Endodermal cell (in vitro differentiated cells): ENCODE data around the gene OR2L3. TPM values are rescaled to one million over a fixed set of nuclear protein-coding genes. Genes with fewer than 3 reads are reported as not detected.
"Not testable (repeated sequence)": the region's sequence is repeated elsewhere in the genome, so short reads cannot be mapped to it uniquely, and the experiment has no call there.

Experiments used
- DNase-seq: peaks from one replicate; pipeline ENCODE4 v3.0.0-alpha.2; 2017
- H3K27ac ChIP-seq: 2 replicates; pipeline ENCODE4 v1.5.1; 2013; ENCODE audit warnings: mild to moderate bottlenecking, low read depth, low read length, moderate library complexity
- H3K27me3 ChIP-seq: 2 replicates; pipeline ENCODE4 v1.6.1; 2013; ENCODE audit warnings: mild to moderate bottlenecking, low read length, moderate library complexity; ENCODE audit not compliant: insufficient read depth, control insufficient read depth, poor library complexity, severe bottlenecking
- H3K36me3 ChIP-seq: 2 replicates; pipeline ENCODE4 v1.7.0; 2013; ENCODE audit warnings: mild to moderate bottlenecking, low read length, moderate library complexity; ENCODE audit not compliant: control insufficient read depth, insufficient read depth
- H3K4me1 ChIP-seq: one replicate; pipeline ENCODE4 v1.7.0; 2013; ENCODE audit warnings: low read length; ENCODE audit not compliant: control insufficient read depth, insufficient read depth
- H3K4me3 ChIP-seq: 2 replicates; pipeline ENCODE4 v1.5.1; 2013; ENCODE audit warnings: mild to moderate bottlenecking, low read length, moderate library complexity
- H3K9ac ChIP-seq: 2 replicates; pipeline ENCODE4 v1.6.1; 2013; ENCODE audit warnings: mild to moderate bottlenecking, low read length, moderate library complexity; ENCODE audit not compliant: poor library complexity, severe bottlenecking; ENCODE audit errors: extremely low read depth
- H3K9me3 ChIP-seq: 2 replicates; pipeline ENCODE4 v1.6.1; 2013; ENCODE audit warnings: mild to moderate bottlenecking, low read length, moderate library complexity; ENCODE audit not compliant: control insufficient read depth
- H3K27ac Mint-ChIP-seq: 2 replicates; pipeline ENCODE4 v1.8.0; 2020; ENCODE audit warnings: mixed read lengths
- H3K27me3 Mint-ChIP-seq: 2 replicates; pipeline ENCODE4 v1.8.0; 2021; ENCODE audit warnings: mild to moderate bottlenecking, mixed read lengths; ENCODE audit not compliant: insufficient read depth
- H3K36me3 Mint-ChIP-seq: 2 replicates; pipeline ENCODE4 v1.8.0; 2020; ENCODE audit warnings: low read depth, mixed read lengths
- H3K4me1 Mint-ChIP-seq: 2 replicates; pipeline ENCODE4 v1.8.0; 2020; ENCODE audit warnings: mixed read lengths
- H3K4me3 Mint-ChIP-seq: 2 replicates; pipeline ENCODE4 v1.8.0; 2020; ENCODE audit warnings: mild to moderate bottlenecking, moderate library complexity, mixed read lengths
- H3K9me3 Mint-ChIP-seq: 2 replicates; pipeline ENCODE4 v1.8.0; 2020; ENCODE audit warnings: mild to moderate bottlenecking, mixed read lengths
- CTCF ChIP-seq: fragments of 200-600 bp; sonication (generic); conservative IDR thresholded peaks from 2 replicates; pipeline ENCODE4 v1.5.0; 2021; ENCODE audit warnings: antibody characterized with exemption, mild to moderate bottlenecking
- WGBS, 2 experiments: methylation state at CpG; one replicate each; pipeline versions ENCODE4 v1.1.5 to v1.1.7; 2013; ENCODE audit warnings: missing lambda C conversion rate in 2 of 2, mixed read lengths in 1 of 2; ENCODE audit not compliant: insufficient coverage in 1 of 2, insufficient read length in 1 of 2; 5-methylcytosine and 5-hydroxymethylcytosine counted together
- total RNA-seq, 2 donors: library from RNA; stranded (reverse); fragmentation: NEBNext Ultra II Directional in 1 of 2; extraction: Animal tissue kit (Norgen Biotek cat#: 25700) in 1 of 2; gene quantifications; 2 replicates in 1 of 2; 3 replicates in 1 of 2; pipeline ENCODE4 v1.2.1, GENCODE V29; 2021

The OR2L3 gene
- total RNA-seq, 2 donors from 2014 or later, result not detected

- Mint-ChIP-seq H3K27me3 (no peaks in the 10 kb centered on the region), H3K4me1 (no peaks in the 10 kb centered on the region), H3K9me3 (peaks cover 79% of the 10 kb centered on the region), H3K36me3 (no peaks in the 10 kb centered on the region), H3K27ac (no peak overlapping the region), H3K4me3 (no peak overlapping the region)
- Histone ChIP-seq H3K27ac (no peak overlapping the region), H3K9ac (no peak overlapping the region), H3K27me3 (no peaks in the 10 kb centered on the region), H3K4me1 (no peaks in the 10 kb centered on the region), H3K9me3 (peaks cover 46% of the 10 kb centered on the region), H3K4me3 (no peak overlapping the region), H3K36me3 (no peaks in the 10 kb centered on the region)
- no peak for TF ChIP-seq CTCF
- 73 to 74% methylated on average over 2 of the region's 2 CpGs for WGBS, 2 experiments
- DNase-seq, result no peak
Measured at GRCh38 chr1:248065071-248065470, 18.4 kb downstream of the OR2L3 start.

- Histone ChIP-seq H3K4me1 (no peaks in the 10 kb centered on the region), H3K27ac (no peak overlapping the region), H3K27me3 (no peaks in the 10 kb centered on the region), H3K4me3 (no peak overlapping the region), H3K9me3 (peaks cover 46% of the 10 kb centered on the region), H3K36me3 (no peaks in the 10 kb centered on the region), H3K9ac (no peak overlapping the region)
- H3K27me3 Mint-ChIP-seq, result no peaks in the 10 kb centered on the region
- H3K4me1 Mint-ChIP-seq, result no peaks in the 10 kb centered on the region
- 94 to 100% methylated on average over 1 to 2 of the region's 3 CpGs for WGBS, 2 experiments
- no peak for DNase-seq
- H3K4me3 Mint-ChIP-seq, result no peak overlapping the region
- no peak for TF ChIP-seq CTCF
- peaks cover 80% of the 10 kb centered on the region for H3K9me3 Mint-ChIP-seq
- no peaks in the 10 kb centered on the region for H3K36me3 Mint-ChIP-seq
- no peak overlapping the region for H3K27ac Mint-ChIP-seq
Measured at GRCh38 chr1:248065604-248066003, 19.0 kb downstream of the OR2L3 start.

GRCh38 chr1:248083864-248084263 lies 37.2 kb downstream of the OR2L3 start:
- not testable (repeated sequence) for H3K36me3 Mint-ChIP-seq, H3K4me3 ChIP-seq
- WGBS, 2 experiments, result 94% methylated on average over 6 of the region's 17 CpGs; no CpG with 5 or more reads in 1 of the 2 experiments

GRCh38 chr1:248094884-248095283 lies 48.2 kb downstream of the OR2L3 start, which contains the start of gene OR2L13:
Gene OR2L13 (plus strand): TSS chr1:248095184. CDS start chr1:248099376, 4,192 bp downstream.
- Histone ChIP-seq H3K9me3 (peaks cover 85% of the 10 kb centered on the region), H3K4me1 (no peaks in the 10 kb centered on the region), H3K4me3 (peak within 1 kb of the TSS; percentile 35), H3K36me3 (no peaks in the 10 kb centered on the region), H3K27ac (no peak within 1 kb of the TSS), H3K9ac (no peak within 1 kb of the TSS), H3K27me3 (no peaks in the 10 kb centered on the region)
- H3K27ac Mint-ChIP-seq, result no peak within 1 kb of the TSS
- TF ChIP-seq CTCF, result no peak
- H3K27me3 Mint-ChIP-seq, result no peaks in the 10 kb centered on the region
- H3K4me3 Mint-ChIP-seq, result no peak within 1 kb of the TSS
- DNase-seq, result no peak
- H3K9me3 Mint-ChIP-seq, result peaks cover 95% of the 10 kb centered on the region
- WGBS, 2 experiments, result 21% methylated on average over 1 of the region's 1 CpG; no CpG with 5 or more reads in 1 of the 2 experiments
- H3K36me3 Mint-ChIP-seq, result no peaks in the 10 kb centered on the region
- no peaks in the 10 kb centered on the region for H3K4me1 Mint-ChIP-seq

More at GRCh38 chr1:248083864-248084263, 37.2 kb downstream of the OR2L3 start:
- not testable (repeated sequence) for H3K9ac ChIP-seq, H3K27ac Mint-ChIP-seq, H3K4me1 Mint-ChIP-seq, H3K4me3 Mint-ChIP-seq, H3K4me1 ChIP-seq, H3K27me3 Mint-ChIP-seq, H3K27ac ChIP-seq, H3K27me3 ChIP-seq, H3K36me3 ChIP-seq, DNase-seq
- H3K9me3 Mint-ChIP-seq, result peaks cover 73% of the 10 kb centered on the region
- peaks cover 59% of the 10 kb centered on the region for H3K9me3 ChIP-seq
